ENCODE data around the gene SP100. TPM values are rescaled to one million over a fixed set of nuclear protein-coding genes. Genes with fewer than 3 reads are reported as not detected.

The SP100 gene
- total and polyA plus RNA-seq, 7 experiments from 2014 or later = 103 to 391 (median 211) TPM

DNA sequence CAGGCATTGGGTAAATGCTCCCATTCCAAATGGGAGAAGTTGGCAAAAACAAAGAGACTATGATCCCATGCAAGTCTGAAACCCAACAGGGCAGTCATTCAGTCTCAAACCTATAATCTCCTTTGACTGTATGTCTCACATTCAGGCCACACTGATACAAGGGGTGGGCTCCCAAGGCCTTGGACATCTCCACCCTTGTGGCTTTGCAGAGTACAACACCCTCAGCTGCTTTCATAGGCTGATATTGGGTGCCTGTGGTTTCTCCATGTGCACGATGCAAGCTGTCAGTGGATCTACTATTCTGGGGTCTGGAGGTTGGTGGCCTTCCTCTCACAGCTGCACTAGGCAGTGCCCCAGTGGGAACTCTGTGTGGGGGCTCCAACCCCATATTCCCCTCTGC is 155.0 kb downstream of the SP100 start:
- ATAC-seq (no peak), DNase-seq (no peak)
- ChIA-PET POLR2A (no interaction called here), CTCF (no interaction called here)
- H3K4me3 Mint-ChIP-seq = no peak overlapping the region
- Histone ChIP-seq H3K9me3 (ENCODE audit: control insufficient read depth in 2 of 3, low read length in 3 of 3) (peaks cover 0 to 16% (median 7%) of the 10 kb centered on the region in 3 experiments), H3K4me1 (ENCODE audit: control insufficient read depth in 2 of 2, insufficient read depth in 2 of 2, low read length in 2 of 2) (peaks cover 0 to 7% of the 10 kb centered on the region in 2 donors), H3K27ac (ENCODE audit: low read depth, low read length) (no peak overlapping the region), H3K4me3 (ENCODE audit: low read length) (no peak overlapping the region), H3K36me3 (ENCODE audit: control insufficient read depth in 2 of 3, insufficient read depth in 3 of 3, low read length in 3 of 3) (no peaks in the 10 kb centered on the region), H3K27me3 (ENCODE audit: control insufficient read depth in 2 of 2, insufficient read depth in 2 of 2, low read length in 2 of 2) (no peaks in the 10 kb centered on the region)
- peaks cover 12 to 59% (median 22%) of the 10 kb centered on the region in 11 donors for H3K9me3 Mint-ChIP-seq
- H3K27me3 Mint-ChIP-seq = no peaks in the 10 kb centered on the region
- no peak overlapping the region for H3K27ac Mint-ChIP-seq
- peaks cover 5 to 40% (median 26%) of the 10 kb centered on the region in 5 donors for H3K36me3 Mint-ChIP-seq
- intact Hi-C loops (cut with micrococcal nuclease) = no loop called here
- H3K4me1 Mint-ChIP-seq = peaks cover 8 to 16% (median 8%) of the 10 kb centered on the region in 7 donors

DNA sequence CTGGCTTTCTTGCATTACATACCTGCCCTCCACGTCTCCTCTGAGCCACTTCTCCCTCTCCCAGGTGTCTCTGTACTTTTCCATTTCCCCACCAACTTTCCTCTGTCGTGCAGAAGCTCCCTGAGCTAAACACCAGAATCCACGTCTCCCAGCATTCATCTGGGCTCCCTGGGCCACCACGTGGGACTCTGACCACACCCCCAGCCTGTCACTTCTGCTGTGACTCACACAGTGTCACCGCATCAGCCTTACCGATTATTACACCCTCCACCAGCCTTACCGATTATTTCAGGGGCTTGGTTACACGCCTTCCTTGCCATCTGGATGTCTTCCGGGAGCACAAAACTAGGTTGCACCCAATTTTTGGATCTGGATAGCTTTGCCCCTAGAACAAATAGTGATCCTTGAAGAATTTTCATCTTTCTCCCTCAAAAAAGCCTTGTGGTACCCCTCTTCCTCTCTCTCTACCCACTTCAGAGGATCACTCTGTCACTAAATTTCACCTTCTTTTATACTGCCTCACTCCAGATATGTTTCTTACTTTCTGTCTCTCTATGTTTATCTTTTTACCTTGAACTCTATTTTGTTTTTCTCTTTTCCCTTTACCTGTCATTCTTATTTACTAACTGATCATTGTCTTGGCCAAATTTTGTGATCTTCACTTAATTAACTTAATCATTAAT is 159.8 kb downstream of the SP100 start:
- peak in 2 of 9 donors; percentile 1 to 18 for DNase-seq
- ChIA-PET POLR2A (interaction anchor here (0.6 to 1.0 kb wide), 3 partner anchors 26 to 316 kb away, joined by 3 read pairs; no protein-coding TSS in a partner anchor), CTCF (no interaction called here)
- Mint-ChIP-seq H3K27me3 (no peaks in the 10 kb centered on the region), H3K9me3 (peaks cover 12 to 41% (median 24%) of the 10 kb centered on the region in 11 donors), H3K27ac (peak overlapping the region; percentile 0 to 83 (median 37)), H3K4me3 (peak overlapping the region in 8 of 10 donors; percentile 5 to 60 (median 28)), H3K36me3 (peaks cover 5 to 30% (median 26%) of the 10 kb centered on the region in 5 donors), H3K4me1 (peaks cover 8 to 21% (median 11%) of the 10 kb centered on the region in 7 donors)
- H3K36me3 ChIP-seq (ENCODE audit: control insufficient read depth in 2 of 3, insufficient read depth in 3 of 3, low read length in 3 of 3) = no peaks in the 10 kb centered on the region
- H3K4me1 ChIP-seq (ENCODE audit: control insufficient read depth in 2 of 2, insufficient read depth in 2 of 2, low read length in 2 of 2) = peaks cover 11 to 12% of the 10 kb centered on the region in 2 donors
- H3K27ac ChIP-seq (ENCODE audit: low read depth, low read length) = no peak overlapping the region
- no peaks in the 10 kb centered on the region for H3K27me3 ChIP-seq (ENCODE audit: control insufficient read depth in 2 of 2, insufficient read depth in 2 of 2, low read length in 2 of 2)
- ATAC-seq = peak; percentile 73
- H3K4me3 ChIP-seq (ENCODE audit: low read length) = peak overlapping the region; percentile 15
- peaks cover 0 to 16% (median 7%) of the 10 kb centered on the region in 3 experiments for H3K9me3 ChIP-seq (ENCODE audit: control insufficient read depth in 2 of 3, low read length in 3 of 3)
- intact Hi-C loops (cut with micrococcal nuclease) = no loop called here

DNA sequence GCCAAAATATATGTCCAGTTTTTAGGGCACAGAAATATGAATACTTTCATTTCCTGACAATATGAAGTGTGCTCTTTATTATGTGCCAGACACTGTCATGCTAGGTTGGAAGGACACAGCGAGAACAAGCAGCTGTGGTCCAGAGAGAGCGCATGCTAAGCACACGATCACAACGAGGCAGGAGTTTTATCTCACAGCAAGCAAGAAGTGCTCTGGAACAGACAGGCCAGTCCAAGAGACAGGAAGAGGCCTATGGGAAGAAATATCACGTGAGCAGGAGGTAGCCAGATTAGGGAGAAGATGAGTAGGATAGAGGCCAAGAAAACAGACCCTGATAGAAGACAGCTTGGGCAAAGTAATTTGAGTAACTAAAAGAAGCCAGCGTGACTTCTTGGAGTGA is 161.1 kb downstream of the SP100 start:
- no peak overlapping the region for H3K4me3 Mint-ChIP-seq
- POLR2A ChIA-PET = no interaction called here
- no peak for ATAC-seq
- H3K4me1 Mint-ChIP-seq = peaks cover 9 to 22% (median 11%) of the 10 kb centered on the region in 7 donors
- peaks cover 12 to 39% (median 22%) of the 10 kb centered on the region in 11 donors for H3K9me3 Mint-ChIP-seq
- no peak overlapping the region for H3K4me3 ChIP-seq (ENCODE audit: low read length)
- no peak overlapping the region for H3K27ac Mint-ChIP-seq
- no peaks in the 10 kb centered on the region for H3K36me3 ChIP-seq (ENCODE audit: control insufficient read depth in 2 of 3, insufficient read depth in 3 of 3, low read length in 3 of 3)
- H3K9me3 ChIP-seq (ENCODE audit: control insufficient read depth in 2 of 3, low read length in 3 of 3) = peaks cover 0 to 13% (median 7%) of the 10 kb centered on the region in 3 experiments
- H3K36me3 Mint-ChIP-seq = peaks cover 6 to 32% (median 25%) of the 10 kb centered on the region in 5 donors
- no peak for DNase-seq
- CTCF ChIA-PET = no interaction called here
- H3K4me1 ChIP-seq (ENCODE audit: control insufficient read depth in 2 of 2, insufficient read depth in 2 of 2, low read length in 2 of 2) = peaks cover 11 to 12% of the 10 kb centered on the region in 2 donors
- H3K27me3 ChIP-seq (ENCODE audit: control insufficient read depth in 2 of 2, insufficient read depth in 2 of 2, low read length in 2 of 2) = no peaks in the 10 kb centered on the region
- H3K27ac ChIP-seq (ENCODE audit: low read depth, low read length) = no peak overlapping the region
- no peaks in the 10 kb centered on the region for H3K27me3 Mint-ChIP-seq
- intact Hi-C loops (cut with micrococcal nuclease) = no loop called here

DNA sequence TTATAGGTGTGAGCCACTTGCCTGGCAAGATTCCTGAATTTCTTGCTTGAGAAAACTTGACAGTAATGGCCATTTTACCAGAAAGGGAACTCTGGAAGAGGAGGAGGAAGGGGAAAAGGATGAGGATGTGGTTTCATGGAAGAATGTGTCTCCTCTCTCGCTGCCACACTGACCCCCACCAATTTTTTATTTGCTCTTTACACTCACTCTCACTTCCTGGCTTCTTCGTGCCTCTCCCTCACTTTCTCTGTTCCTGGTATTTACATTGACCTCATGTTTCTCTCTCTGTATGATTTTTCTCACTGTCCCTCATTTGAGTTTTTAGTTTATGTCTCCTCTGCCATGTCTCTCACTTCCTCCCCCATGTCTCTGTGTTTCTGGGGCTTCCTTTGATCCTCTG is 162.1 kb downstream of the SP100 start:
- intact Hi-C loops (cut with micrococcal nuclease) = no loop called here
- POLR2A ChIA-PET = no interaction called here

DNA sequence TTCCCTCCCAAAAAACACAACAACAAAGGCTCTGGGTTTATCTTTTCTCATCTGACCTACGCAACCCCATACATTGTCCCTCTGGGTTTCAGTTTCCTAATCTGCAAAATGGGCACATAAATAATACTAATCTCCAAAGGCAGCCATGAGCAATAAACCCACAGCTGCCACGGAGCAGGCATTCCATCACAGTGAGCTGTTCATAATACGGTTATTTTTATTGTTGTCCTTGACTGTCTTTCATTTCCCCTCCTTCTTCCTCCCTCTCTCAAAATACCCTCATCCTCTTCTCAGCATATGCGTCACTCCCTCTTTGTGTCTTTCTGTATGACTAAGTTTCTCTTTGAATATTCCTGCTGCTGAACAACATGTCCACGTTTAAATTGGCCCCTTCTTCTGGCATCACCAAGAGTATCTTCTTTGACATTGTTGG is 166.9 kb downstream of the SP100 start:
- no peaks in the 10 kb centered on the region for H3K9me3 ChIP-seq (ENCODE audit: control insufficient read depth in 2 of 3, low read length in 3 of 3)
- Mint-ChIP-seq H3K4me3 (peak overlapping the region in 1 of 10 donors; percentile 46), H3K27me3 (no peaks in the 10 kb centered on the region), H3K36me3 (peaks cover 3 to 28% (median 3%) of the 10 kb centered on the region in 5 donors), H3K9me3 (peaks cover 0 to 16% (median 2%) of the 10 kb centered on the region in 11 donors), H3K27ac (peak overlapping the region in 2 of 9 donors; percentile 41 to 76), H3K4me1 (peaks cover 6 to 32% (median 22%) of the 10 kb centered on the region in 7 donors)
- peaks cover 0 to 7% of the 10 kb centered on the region in 2 donors for H3K4me1 ChIP-seq (ENCODE audit: control insufficient read depth in 2 of 2, insufficient read depth in 2 of 2, low read length in 2 of 2)
- no peaks in the 10 kb centered on the region for H3K36me3 ChIP-seq (ENCODE audit: control insufficient read depth in 2 of 3, insufficient read depth in 3 of 3, low read length in 3 of 3)
- H3K4me3 ChIP-seq (ENCODE audit: low read length) = no peak overlapping the region
- ChIA-PET POLR2A (no interaction called here), CTCF (no interaction called here)
- intact Hi-C loops (cut with micrococcal nuclease) = no loop called here
- ATAC-seq (no peak), DNase-seq (no peak)
- no peak overlapping the region for H3K27ac ChIP-seq (ENCODE audit: low read depth, low read length)
- H3K27me3 ChIP-seq (ENCODE audit: control insufficient read depth in 2 of 2, insufficient read depth in 2 of 2, low read length in 2 of 2) = no peaks in the 10 kb centered on the region

More for the DNA sequence above, 162.1 kb downstream of the SP100 start:
- Histone ChIP-seq H3K4me1 (ENCODE audit: control insufficient read depth in 2 of 2, insufficient read depth in 2 of 2, low read length in 2 of 2) (peaks cover 11 to 12% of the 10 kb centered on the region in 2 donors), H3K36me3 (ENCODE audit: control insufficient read depth in 2 of 3, insufficient read depth in 3 of 3, low read length in 3 of 3) (no peaks in the 10 kb centered on the region), H3K27ac (ENCODE audit: low read depth, low read length) (no peak overlapping the region), H3K4me3 (ENCODE audit: low read length) (no peak overlapping the region), H3K27me3 (ENCODE audit: control insufficient read depth in 2 of 2, insufficient read depth in 2 of 2, low read length in 2 of 2) (no peaks in the 10 kb centered on the region), H3K9me3 (ENCODE audit: control insufficient read depth in 2 of 3, low read length in 3 of 3) (peaks cover 0 to 13% (median 7%) of the 10 kb centered on the region in 3 experiments)
- DNase-seq (no peak), ATAC-seq (no peak)
- Mint-ChIP-seq H3K36me3 (peaks cover 8 to 36% (median 24%) of the 10 kb centered on the region in 5 donors), H3K4me3 (no peak overlapping the region), H3K27ac (no peak overlapping the region), H3K9me3 (peaks cover 13 to 35% (median 18%) of the 10 kb centered on the region in 11 donors), H3K4me1 (peaks cover 12 to 31% (median 15%) of the 10 kb centered on the region in 7 donors), H3K27me3 (no peaks in the 10 kb centered on the region)
- CTCF ChIA-PET = no interaction called here

DNA sequence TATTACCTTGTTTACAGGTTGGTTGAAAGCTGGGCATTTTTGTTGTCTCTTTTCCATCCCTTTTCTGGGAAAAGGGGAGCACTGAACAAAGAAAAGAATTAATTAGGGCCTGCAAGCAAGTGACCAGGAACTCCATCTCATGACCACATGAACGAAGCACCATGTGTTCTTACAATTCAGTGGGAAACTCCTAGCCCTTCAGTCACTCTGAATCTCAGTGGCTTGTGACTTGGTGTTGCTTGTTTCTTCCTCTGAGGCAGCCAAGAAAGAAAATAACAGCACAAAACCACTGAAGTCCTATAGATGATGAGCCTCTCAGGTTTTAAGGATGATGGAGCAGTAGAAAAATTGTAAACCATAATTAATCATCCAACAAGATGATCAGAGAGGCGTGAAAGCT is 167.6 kb downstream of the SP100 start:
- ChIA-PET CTCF (no interaction called here), POLR2A (no interaction called here)
- peaks cover 3 to 32% (median 3%) of the 10 kb centered on the region in 5 donors for H3K36me3 Mint-ChIP-seq
- Histone ChIP-seq H3K27me3 (ENCODE audit: control insufficient read depth in 2 of 2, insufficient read depth in 2 of 2, low read length in 2 of 2) (no peaks in the 10 kb centered on the region), H3K4me1 (ENCODE audit: control insufficient read depth in 2 of 2, insufficient read depth in 2 of 2, low read length in 2 of 2) (peaks cover 0 to under 1% of the 10 kb centered on the region in 2 donors), H3K27ac (ENCODE audit: low read depth, low read length) (no peak overlapping the region), H3K4me3 (ENCODE audit: low read length) (no peak overlapping the region), H3K36me3 (ENCODE audit: control insufficient read depth in 2 of 3, insufficient read depth in 3 of 3, low read length in 3 of 3) (no peaks in the 10 kb centered on the region), H3K9me3 (ENCODE audit: control insufficient read depth in 2 of 3, low read length in 3 of 3) (no peaks in the 10 kb centered on the region)
- peak overlapping the region in 1 of 9 donors; percentile 76 for H3K27ac Mint-ChIP-seq
- H3K9me3 Mint-ChIP-seq = peaks cover 0 to 21% (median 2%) of the 10 kb centered on the region in 11 donors
- intact Hi-C loops (cut with micrococcal nuclease) = no loop called here
- no peak overlapping the region for H3K4me3 Mint-ChIP-seq
- no peak for DNase-seq
- no peaks in the 10 kb centered on the region for H3K27me3 Mint-ChIP-seq
- H3K4me1 Mint-ChIP-seq = peaks cover 6 to 38% (median 26%) of the 10 kb centered on the region in 7 donors
- ATAC-seq = no peak

All from naive thymus-derived CD4-positive, alpha-beta T cell (primary cell).